HG02798 (cell line): ENCODE measurements around the gene NUDT15.
"Not testable (repeated sequence)": the region's sequence is repeated elsewhere in the genome, so short reads cannot be mapped to it uniquely, and the experiment has no call there.

ENCODE experiments used
- ATAC-seq: cut with Tn5 transposase; IDR thresholded peaks from one replicate; pipeline ENCODE4 v1.9.1; 2021; ENCODE audit warnings: mild to moderate bottlenecking; ENCODE audit not compliant: unreplicated experiment, poor library complexity

NUDT15 gene

DNA sequence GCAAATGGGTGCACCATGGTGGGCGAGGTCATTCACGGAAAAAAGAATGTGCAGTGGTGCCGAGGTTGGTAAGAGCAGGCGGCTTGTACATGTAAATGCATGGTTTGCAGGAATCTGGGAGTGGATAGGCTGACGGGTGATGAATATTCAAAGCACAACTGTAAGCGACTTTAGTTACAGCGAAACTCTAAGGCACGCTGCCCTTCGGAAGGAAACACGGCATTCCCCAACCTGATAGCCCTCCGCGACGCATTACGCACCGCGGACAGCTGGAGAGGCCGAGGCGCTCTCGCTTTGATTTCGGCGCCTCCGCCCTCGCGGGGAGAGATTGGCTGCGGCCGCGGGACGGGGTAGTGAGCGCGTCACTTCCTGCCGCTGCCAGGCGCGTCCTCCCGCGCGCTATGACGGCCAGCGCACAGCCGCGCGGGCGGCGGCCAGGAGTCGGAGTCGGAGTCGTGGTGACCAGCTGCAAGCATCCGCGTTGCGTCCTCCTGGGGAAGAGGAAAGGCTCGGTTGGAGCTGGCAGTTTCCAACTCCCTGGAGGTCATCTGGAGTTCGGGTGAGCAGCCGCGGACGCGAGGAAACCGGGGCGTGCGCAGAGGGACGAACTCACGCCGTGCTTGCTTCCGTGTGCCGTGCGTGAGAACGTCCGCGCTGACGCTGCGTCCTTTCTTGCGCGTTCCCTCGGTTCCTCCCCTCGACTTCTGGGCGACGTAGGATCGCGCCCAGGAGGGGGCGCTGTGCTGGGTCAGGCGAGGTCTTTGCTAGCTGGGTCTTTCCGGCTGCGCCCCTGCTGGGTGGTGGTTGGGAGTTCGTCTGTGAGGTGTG is at the start of gene NUDT15:
Gene NUDT15, plus strand, starts transcription at position 381 of the 828 bp plus-strand sequence. Its CDS starts 21 bp downstream, at position 402.
- ATAC-seq, result peak; percentile 94

DNA sequence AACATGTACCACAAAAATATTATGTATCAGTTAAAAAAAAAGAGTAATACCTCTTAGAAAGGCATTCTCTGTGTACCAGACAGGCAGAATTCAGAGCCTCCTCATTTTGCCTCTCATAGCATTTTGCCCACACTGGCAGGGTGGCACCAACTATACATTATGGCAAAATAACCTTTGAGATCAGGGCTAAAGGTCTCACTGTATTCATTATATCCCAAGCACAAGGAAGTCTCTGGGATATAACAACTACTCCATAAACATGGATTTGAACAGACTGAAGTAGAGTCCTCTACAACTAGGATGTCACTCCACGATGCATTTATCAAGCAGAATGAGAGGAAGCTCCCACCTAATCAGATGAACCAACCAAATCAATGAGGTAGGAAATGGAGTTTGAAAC is 47.1 kb upstream of the NUDT15 start:
- ATAC-seq, result no peak

DNA sequence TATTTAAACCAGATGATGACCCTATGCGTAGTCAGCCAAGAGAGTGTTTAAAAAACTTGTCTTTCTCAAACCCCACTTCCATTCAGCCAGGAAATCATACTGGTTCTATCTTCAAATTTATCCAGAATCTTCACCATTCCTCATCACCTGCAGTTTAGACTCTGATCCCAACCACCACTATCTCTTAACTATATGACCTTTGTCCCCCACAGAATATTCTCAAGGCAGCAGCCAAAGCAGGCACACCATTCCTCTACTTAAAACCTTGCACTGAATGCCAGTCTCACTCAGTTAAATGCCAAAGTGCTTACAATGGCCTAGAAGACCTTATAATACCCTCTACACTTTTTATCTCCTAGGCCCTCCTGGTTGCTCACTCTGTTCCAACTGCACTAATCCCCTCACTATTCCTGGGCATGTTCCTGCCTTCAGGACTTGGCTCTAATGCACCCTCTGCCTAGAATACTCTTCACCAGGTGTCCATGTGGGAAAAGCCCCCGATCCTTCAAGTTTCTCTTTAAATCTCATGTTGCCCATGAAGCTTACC is 46.5 kb upstream of the NUDT15 start:
- no peak for ATAC-seq

DNA sequence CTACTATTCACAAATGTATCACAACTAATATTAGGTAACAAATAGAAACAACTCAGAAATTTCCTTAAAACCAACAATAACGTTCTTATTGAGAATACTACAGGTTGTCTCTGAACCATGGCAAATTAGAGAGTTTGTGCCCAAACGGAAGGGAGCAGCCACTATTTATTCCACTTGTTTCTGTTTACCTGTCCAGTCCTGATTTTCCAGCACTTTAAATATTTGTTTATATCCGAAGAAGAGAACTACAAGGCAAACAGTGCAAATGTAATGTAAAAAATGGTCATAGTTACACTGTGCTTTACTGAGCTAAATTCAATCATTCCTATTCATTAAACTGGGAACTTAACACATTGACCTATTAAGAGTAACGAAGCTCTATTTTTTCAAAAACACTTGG is 45.7 kb upstream of the NUDT15 start:
- no peak for ATAC-seq

DNA sequence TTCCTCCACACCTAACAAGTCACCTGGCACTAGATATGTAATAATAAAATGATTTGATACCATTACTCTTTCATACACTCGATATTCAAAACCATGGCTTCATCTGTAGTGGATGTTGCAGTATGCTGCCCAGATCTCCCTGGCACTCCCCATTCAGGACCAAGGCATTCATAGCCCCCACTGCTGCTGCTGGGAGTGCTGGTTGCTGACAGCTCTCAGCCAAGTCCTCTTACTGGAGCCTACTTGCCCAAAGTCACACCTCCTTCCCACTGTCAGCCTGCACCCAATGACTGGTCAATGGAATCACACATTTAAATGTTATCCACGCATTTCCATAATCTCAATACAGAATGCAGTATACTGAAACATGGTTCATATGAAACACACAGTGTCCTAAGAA is 40.1 kb upstream of the NUDT15 start:
- no peak for ATAC-seq

DNA sequence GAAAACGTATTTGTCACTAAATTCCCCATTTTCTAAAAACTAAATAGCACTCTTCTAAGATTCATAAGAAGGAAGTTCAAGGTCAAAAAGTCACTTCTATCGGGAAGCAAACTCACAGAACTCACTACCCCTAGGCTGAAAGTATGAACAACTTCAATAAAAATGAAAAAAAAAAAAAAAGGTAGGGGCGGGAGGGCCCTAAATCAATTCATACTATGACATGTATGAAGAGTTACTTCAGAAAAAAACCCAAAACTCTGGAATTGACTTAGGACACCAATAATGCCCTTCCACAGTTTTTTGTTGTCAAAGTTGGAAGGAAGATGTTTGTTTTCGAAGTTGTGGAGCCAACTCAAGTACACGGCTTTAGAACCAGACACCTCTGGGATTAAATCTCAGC is 37.6 kb upstream of the NUDT15 start:
- no peak for ATAC-seq

DNA sequence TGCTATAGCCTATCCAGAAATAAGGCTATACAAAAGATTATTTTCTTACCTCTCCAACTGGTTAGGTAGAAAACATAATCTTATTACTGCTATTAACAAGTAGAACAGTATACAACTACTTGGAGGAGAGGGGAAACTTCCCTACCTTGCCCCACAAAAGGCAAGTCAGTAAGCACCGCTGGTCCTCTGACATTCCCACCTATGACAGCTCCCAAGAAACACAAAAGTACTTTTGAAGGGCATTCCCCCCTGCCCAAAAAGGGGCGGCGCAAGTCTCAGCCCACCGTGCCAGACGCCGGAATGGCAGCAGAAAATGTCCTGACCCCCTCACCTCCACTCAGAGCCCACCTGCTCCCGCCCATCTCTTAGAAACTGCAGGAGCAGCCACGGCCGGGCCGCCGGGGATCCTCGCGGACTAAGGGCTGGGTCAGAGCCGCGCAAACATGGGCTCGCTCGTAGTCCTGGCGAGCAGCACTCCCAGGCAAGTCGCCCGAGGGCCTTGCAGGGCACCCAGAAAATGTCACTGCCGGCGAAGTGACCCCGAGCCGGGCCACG is 36.9 kb upstream of the NUDT15 start:
- ATAC-seq, result peak; percentile 39

DNA sequence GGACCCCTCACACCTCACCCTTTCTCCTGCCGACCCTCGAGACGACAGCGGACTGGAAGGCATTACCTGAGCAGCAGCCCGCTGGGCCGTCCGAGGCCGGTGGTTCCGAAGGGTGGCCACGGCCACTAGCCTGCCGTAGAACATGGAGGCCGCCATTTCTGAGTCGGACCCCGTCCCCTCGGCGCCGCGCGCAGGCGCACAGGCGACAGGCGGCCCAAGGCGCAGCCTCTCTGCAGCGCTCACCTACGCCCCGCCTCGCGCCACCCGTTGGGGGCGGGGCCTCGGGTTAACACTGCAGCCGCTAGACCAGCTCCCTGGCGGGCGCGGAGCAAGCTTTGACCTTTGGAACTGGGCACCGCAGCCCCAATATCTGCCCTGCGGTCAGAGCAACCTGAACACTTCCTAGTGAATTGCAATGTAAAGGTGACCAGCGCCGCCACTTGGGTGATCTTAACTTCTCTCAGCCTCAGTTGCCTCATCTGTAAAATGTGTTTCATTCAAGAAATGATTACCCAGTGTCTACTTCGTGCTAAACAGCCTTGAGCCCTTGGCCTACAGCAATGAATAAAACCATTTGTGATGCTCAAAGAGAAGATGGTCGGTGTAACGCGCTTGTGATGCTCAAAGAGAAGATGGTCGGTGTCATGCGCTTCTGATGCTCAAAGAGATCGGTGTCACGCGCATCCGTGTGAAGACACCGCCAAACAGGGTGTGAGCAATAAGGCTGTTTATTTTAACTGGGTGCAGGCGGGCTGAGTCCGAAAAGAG is 36.2 kb upstream of the NUDT15 start, which contains the start of gene SUCLA2:
Gene SUCLA2, minus strand, starts transcription at position 160 of the 768 bp plus-strand sequence. Its CDS starts 4 bp downstream, at position 156.
- ATAC-seq, result peak; percentile 100

DNA sequence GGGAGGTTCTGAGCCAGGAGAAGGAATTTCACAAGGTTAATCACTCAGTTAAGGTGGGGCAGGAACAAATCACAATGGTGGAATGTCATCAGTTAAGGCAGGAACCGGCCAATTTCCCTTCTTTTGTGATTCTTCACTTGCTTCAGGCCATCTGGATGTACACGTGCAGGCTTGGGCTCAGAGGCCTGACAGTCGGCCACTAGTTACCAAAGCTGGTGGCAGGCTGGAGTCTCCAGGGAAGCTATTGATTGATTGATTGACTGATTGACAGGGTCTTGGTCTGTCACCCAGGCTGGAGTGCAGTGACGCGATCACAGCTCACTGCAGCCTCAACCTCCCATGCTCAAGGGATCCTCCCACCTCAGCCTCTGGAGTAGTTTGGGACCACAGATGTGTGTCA is 35.5 kb upstream of the NUDT15 start:
- not testable (repeated sequence) for ATAC-seq

DNA sequence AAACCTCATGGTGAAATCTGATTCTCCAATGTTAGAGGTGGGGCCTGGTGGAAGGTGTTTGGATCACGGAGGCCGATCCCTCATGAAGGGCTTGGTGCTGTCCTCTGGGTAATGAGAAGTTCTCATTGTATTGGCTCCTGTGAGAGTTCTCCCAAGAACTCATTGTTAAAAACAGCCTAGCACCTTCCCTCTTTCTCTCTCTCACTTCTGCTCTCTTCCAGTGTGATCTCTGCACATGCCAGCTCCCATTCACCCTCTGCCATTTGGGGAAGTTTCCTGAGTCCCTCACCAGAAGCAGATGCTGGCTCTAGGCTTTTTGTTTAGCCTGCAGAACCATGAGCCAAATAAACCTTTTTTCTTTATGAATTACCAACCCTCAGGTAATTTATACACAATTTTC is 33.3 kb upstream of the NUDT15 start:
- ATAC-seq, result no peak

DNA sequence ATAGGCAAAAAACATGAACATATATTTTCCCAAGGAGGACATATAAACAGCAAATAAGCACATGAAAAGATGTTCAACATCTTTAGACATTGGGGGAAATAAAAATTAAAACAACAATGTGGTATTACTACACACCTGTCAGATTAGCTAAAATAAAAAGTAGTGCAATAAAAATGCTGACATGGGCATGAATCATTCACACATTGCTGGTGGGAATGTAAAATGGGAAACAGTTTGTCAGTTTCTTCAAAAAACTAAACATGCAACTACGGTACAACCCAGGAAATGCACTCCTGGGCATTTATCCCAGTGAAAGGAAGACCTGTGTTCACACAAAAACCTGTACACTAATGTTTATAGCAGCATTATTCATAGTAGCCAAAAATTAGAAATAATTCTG is 31.1 kb upstream of the NUDT15 start:
- ATAC-seq, result no peak

DNA sequence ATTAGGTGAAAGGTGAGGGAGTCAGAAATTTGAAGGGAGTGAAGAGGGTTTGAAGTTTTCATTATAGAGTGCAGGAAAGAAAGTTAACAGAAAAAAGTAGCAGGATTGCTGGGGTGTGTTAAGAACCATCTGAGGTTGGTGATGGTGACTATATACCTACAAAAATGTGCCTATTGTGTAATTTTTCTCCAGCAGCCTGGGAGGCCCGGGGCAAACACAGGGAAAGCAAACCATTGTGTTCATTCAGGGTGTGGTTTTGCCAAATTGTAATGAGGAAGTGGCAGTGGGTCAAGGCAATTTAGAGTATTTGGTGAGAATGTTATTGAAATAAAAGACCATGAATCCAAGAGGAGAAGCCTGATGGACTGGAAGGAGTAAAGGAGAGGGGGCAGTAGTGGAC is 28.2 kb upstream of the NUDT15 start:
- no peak for ATAC-seq

DNA sequence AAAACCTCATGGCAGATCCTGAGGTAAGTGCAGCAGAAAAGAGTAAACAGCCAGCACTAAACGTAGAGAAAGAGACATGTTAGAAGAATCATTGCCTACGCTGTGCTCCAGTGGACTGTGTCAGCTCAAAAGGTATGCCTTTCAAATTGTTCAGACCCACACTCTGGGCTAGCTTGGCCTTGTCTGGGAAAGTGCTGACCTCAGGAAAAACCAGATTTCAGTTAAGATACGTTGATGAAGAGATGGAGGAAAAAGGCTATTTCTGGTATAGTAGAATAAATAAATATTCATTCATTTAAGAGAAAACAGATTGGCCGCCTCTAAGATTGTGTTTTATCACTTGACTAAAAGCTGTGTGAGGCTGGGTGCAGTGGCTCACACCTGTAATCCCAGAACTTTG is 26.8 kb upstream of the NUDT15 start:
- ATAC-seq, result no peak

DNA sequence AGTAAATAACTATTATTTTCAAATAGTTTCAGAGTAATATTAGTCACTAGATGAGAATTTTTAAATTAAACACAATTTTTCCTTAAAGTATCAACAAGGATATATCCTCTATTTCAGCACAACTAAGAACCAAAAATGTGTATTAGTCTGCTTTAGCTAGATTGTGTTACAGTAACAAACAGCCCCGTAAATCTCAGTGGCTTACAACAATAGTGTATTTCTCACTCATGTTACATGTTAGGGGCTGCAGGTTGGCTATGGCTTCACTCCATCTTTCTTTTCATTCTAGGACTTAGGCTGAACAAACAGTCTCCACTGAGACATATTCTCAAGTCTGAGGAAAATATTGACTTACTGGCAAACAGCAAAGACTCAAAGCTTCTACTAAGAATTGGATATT is 24.9 kb upstream of the NUDT15 start:
- ATAC-seq, result no peak

DNA sequence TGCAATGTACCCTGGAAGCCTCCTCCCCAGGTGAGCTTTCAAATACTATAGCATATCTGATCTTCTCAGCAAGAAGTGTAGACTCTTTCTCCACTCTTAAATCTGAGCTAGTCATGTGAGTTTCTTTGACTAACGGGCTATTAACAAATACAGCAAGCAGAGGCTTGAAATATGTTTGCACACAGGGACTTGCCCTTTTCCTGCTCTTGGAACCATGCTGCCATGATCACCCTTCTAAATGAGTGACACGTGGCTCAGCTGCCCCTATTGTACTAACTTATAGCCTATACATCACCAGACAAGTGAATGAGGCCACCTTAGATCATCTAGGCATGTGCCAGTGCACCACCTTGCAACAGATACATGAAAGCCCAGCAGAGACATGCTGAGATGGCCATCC is 23.2 kb upstream of the NUDT15 start:
- no peak for ATAC-seq

DNA sequence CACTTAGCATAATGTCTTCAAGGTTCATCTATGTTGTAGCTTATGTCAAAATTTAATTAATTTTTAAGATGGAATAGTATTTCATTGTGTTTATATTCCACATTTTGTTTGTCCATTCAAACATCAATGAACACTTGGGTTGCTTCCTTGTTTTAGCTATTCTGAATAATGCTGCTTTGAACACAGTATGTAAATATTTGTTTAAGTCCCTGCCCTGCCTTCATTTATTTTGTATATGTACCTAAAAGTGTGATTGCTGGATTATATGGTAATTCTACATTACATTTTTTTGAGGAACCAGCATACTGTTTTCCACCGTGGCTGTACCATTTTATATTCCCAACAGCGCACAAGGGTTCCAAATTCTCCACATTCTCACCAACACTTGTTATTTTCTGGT is 18.9 kb upstream of the NUDT15 start:
- ATAC-seq, result no peak

DNA sequence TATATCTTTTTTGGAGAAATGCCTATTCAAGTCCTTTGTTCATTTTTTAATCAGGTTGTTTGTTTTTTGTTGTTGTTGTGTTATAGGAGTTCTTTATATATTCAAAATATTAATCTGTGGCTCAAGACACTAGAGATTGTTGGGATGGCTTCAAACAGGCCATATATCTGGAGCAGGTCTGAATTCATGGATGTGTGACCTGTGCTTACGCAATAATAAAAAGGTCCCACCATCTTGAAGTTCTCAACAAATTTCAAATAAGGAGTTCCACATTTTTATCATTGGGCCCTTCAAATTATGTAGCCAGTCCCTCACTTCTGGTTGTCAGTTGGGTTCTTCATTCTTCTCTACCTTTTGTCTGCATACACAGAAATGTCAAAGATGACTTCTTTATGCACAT is 17.7 kb upstream of the NUDT15 start:
- no peak for ATAC-seq

DNA sequence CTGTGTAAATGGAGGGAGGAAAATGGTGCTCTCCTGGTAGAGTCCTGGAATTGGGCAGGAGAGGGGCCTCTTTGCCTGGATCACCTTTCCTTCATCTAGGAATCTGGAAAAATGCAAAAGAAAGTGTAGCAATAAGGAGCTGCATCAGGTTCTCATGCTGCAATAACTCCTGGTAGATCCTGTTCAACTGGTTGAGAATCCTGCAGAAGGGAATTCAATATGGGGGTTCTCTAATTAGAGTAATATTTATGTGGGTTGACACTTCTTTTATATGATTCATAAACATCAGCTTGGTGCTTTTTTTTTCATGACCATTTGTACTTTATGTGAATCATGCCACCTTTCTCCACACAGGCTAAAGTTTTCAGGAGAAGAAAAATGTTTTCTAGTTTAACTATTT is 9.5 kb upstream of the NUDT15 start:
- ATAC-seq, result no peak

DNA sequence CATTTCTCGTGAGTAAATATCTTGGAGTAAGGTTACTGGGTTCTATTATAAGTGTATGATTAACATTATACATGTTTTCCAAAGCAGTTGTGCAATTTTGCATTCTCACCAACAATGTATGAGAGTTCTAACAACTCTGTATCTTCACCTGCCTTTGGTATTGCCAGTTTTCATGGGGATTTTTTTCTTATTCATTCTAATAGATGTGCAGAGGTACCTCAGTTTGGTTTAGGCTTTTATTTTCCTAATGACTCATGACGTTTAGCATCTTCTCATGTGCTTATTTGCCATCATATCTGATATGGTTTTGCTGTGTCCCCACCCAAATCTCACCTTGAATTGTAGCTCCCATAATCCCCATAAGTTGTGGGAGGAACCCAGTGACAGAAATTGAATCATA is 7.7 kb upstream of the NUDT15 start:
- ATAC-seq, result no peak

DNA sequence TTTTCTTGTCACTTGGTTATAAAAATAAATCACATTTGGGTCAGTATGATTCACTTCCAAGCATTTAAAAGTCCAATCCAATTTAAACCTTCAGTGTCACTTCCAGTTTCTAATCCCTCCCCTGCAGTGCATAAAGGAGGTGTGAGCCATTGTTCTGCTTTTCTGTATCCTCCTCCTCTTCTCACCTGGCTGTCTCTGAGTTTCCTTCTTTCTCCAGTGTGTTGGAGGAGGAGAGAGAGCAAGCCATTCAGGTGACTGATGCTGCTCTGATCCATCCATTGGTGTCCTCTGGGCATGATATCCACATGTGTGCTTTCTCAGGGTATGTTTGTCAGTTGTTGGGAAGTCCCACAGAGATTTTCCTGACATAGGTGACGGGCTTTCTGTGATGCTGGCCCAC is 1.2 kb downstream of the NUDT15 start:
- no peak for ATAC-seq

DNA sequence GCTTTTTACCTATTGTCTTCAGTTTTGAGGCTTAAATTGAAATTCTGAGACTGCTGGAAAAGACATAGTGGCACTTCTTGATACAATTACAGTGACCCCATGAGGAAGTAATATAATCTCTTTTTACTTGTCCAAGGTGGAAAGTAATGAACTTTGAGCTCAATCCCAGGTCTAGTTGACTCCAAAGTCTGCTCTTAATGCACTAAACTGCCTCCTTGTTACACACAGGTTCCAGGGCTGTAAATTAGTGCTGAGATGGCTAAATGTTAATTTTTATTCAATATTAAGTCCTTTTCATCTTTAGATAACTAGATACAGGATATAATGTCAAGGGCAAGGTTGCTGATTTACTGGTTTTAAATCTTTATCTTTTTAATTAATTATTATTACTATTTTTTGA is 2.5 kb downstream of the NUDT15 start:
- no peak for ATAC-seq
